HepG2 (cell line): ENCODE results near the gene TP73. TPM values are rescaled to one million over a fixed set of nuclear protein-coding genes. Genes with fewer than 3 reads are reported as not detected.

Source experiments
- ARNT2 ChIP-seq: sonication (generic); formaldehyde crosslinking; IDR thresholded peaks from 2 replicates; pipeline ENCODE4 v1.8.0; 2022; ENCODE audit warnings: mild to moderate bottlenecking, low read depth, missing genetic modification reagents, moderate library complexity
- CEBPG ChIP-seq: IDR thresholded peaks from 2 replicates; pipeline ENCODE4 v1.6.1; 2016
- DNMT1 ChIP-seq: sonication (generic); formaldehyde crosslinking; IDR thresholded peaks from 2 replicates; pipeline ENCODE4 v1.5.1; 2020; ENCODE audit warnings: mild to moderate bottlenecking, missing genetic modification reagents
- MAFG ChIP-seq: sonication (generic); formaldehyde crosslinking; IDR thresholded peaks from 2 replicates; pipeline ENCODE4 v1.5.1; 2020; ENCODE audit warnings: mild to moderate bottlenecking, missing genetic modification reagents
- MED1 ChIP-seq: sonication (generic); formaldehyde crosslinking; IDR thresholded peaks from 2 replicates; pipeline ENCODE4 v1.4.0; 2020; ENCODE audit warnings: missing genetic modification reagents
- MEIS2 ChIP-seq: sonication (generic); formaldehyde crosslinking; IDR thresholded peaks from 2 replicates; pipeline ENCODE4 v1.9.0; 2021; ENCODE audit warnings: mild to moderate bottlenecking, missing genetic modification reagents
- MXI1 ChIP-seq: IDR thresholded peaks from 3 replicates; pipeline ENCODE4 v1.6.1; 2012; ENCODE audit warnings: low read depth, low read length, inconsistent platforms, borderline replicate concordance
- NRL ChIP-seq: sonication (generic); formaldehyde crosslinking; IDR thresholded peaks from 2 replicates; pipeline ENCODE4 v1.5.0; 2020; ENCODE audit warnings: missing genetic modification reagents, mild to moderate bottlenecking, moderate library complexity, borderline replicate concordance
- RARG ChIP-seq: sonication (generic); formaldehyde crosslinking; IDR thresholded peaks from 2 replicates; pipeline ENCODE4 v1.4.0; 2020; ENCODE audit warnings: low read depth, mild to moderate bottlenecking, missing genetic modification reagents
- RFXAP ChIP-seq: sonication (generic); formaldehyde crosslinking; IDR thresholded peaks from 2 replicates; pipeline ENCODE4 v1.4.0; 2020; ENCODE audit warnings: missing genetic modification reagents, borderline replicate concordance
- SATB2 ChIP-seq: sonication (generic); formaldehyde crosslinking; IDR thresholded peaks from 2 replicates; pipeline ENCODE4 v1.5.0; 2020; ENCODE audit warnings: missing genetic modification reagents
- SP1 ChIP-seq, 2 experiments: fragments of 450-650 bp in 1 of 2; sonication (generic) in 1 of 2; formaldehyde crosslinking in 1 of 2; IDR thresholded peaks; 2 replicates each; pipeline versions ENCODE4 v1.4.0 to v1.6.1; 2016 to 2020; ENCODE audit warnings: missing genetic modification reagents in 1 of 2
- SP2 ChIP-seq: sonication (generic); formaldehyde crosslinking; IDR thresholded peaks from 2 replicates; pipeline ENCODE4 v1.5.1; 2020; ENCODE audit warnings: mild to moderate bottlenecking, missing genetic modification reagents
- polyA plus RNA-seq, 8 experiments: library from polyadenylated mRNA; depleted of rRNA in 3 of 8; stranded (reverse) in 7 of 8; unstranded in 1 of 8; fragments of >200 nt; fragmentation: Illumina TruSeq in 4 of 8; extraction: Trizol in 4 of 8; gene quantifications; 2 replicates each; pipeline versions ENCODE4 v1.2.1 to v1.2.3, GENCODE V29; 2011 to 2016; ENCODE audit warnings: low read depth in 4 of 8, missing spikeins in 1 of 8, mixed read lengths in 1 of 8; ENCODE audit not compliant: insufficient read depth in 1 of 8
- total RNA-seq, 5 experiments: library from RNA; depleted of rRNA; stranded (reverse); fragments of >200 nt; fragmentation: Illumina TruSeq; extraction: Trizol; gene quantifications; 2 replicates each; pipeline ENCODE4 v1.2.3, GENCODE V29; 2016; ENCODE audit warnings: low read depth in 1 of 5
- TF ChIP-seq, protein P1 (sequence below): sonication (generic); formaldehyde crosslinking; conservative IDR thresholded peaks from 2 replicates; pipeline ENCODE4 v1.4.0; 2020; ENCODE audit warnings: missing genetic modification reagents
- TF ChIP-seq, protein P2 (sequence below): sonication (generic); formaldehyde crosslinking; IDR thresholded peaks from 2 replicates; pipeline ENCODE4 v1.5.1; 2020; ENCODE audit warnings: missing genetic modification reagents, mild to moderate bottlenecking, borderline replicate concordance
- TF ChIP-seq, protein P3 (sequence below): sonication (generic); formaldehyde crosslinking; IDR thresholded peaks from 2 replicates; pipeline ENCODE4 v1.4.0; 2020; ENCODE audit warnings: missing genetic modification reagents
- TF ChIP-seq, protein P4 (sequence below): sonication (generic); formaldehyde crosslinking; IDR thresholded peaks from 2 replicates; pipeline ENCODE4 v1.4.0; 2020; ENCODE audit warnings: mild to moderate bottlenecking, missing genetic modification reagents, borderline replicate concordance
- TF ChIP-seq, protein P5 (sequence below): IDR thresholded peaks from 2 replicates; pipeline ENCODE4 v1.6.1; 2018; ENCODE audit warnings: missing genetic modification reagents, mild to moderate bottlenecking, missing compliant biosample characterization

The TP73 gene
- total and polyA plus RNA-seq, 2 of the 13 experiments (the other 11 are each of a cell fraction or from before 2014, with no cell fraction given) = 0.49 to 1.1 TPM

DNA sequence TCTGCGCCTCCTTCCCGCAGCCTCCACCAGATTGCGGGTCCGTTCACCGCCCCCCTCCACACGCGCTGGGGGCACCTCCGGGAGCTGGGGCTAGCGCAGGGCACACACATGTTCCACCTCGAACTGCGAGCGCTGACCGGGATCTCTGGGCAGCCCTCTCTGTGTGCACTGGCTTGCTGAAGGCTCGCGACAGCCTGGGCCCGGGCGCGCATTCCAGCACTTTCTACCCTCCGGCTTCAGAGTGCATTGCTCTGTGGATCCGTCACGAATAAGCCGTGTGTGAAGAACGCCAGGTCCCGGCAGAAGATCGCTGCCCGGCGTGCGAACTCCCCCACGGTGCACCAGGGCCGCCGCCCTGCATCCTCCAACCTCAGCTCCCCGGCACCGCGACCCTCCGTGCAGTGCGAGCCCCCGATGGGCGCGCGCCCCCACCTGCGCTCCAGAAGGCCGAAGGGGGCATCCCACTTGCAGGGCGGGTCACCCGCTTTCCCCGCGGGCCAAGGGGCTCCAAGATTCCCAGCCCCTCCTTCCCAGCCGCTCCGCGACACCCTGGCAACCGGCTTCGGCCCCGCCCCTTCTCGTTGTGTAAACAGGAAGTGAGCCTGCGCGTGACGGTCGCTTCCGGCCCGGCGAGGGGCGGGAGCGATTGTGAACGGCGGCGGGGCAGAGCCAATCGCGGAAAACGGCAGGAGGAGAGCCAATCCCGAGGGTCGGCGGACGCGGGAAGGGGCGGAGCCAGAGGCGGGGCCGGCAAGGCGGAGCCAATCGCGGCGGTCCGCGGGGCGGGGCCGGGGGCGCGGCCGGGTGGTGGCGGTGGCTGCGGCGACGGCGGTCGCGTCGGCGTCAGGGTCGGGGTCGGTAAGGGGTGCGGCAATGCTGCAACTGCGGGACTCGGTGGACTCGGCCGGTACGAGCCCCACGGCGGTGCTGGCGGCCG is 27.8 kb upstream of the TP73 start, which contains the start of gene TPRG1L (continued):
- TF ChIP-seq, protein P1, sequence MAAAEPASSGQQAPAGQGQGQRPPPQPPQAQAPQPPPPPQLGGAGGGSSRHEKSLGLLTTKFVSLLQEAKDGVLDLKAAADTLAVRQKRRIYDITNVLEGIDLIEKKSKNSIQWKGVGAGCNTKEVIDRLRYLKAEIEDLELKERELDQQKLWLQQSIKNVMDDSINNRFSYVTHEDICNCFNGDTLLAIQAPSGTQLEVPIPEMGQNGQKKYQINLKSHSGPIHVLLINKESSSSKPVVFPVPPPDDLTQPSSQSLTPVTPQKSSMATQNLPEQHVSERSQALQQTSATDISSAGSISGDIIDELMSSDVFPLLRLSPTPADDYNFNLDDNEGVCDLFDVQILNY (CRISPR knock-in tag) = peak; percentile 20; the same call in 1 of the 2 replicates
- TF ChIP-seq ARNT2 = peak; percentile 35; the same call in 1 of the 2 replicates
- TF ChIP-seq RFXAP (CRISPR knock-in tag) = peak; percentile 57; the same call in 1 of the 2 replicates
- TF ChIP-seq SP2 = peak; percentile 92
- TF ChIP-seq, protein P2, sequence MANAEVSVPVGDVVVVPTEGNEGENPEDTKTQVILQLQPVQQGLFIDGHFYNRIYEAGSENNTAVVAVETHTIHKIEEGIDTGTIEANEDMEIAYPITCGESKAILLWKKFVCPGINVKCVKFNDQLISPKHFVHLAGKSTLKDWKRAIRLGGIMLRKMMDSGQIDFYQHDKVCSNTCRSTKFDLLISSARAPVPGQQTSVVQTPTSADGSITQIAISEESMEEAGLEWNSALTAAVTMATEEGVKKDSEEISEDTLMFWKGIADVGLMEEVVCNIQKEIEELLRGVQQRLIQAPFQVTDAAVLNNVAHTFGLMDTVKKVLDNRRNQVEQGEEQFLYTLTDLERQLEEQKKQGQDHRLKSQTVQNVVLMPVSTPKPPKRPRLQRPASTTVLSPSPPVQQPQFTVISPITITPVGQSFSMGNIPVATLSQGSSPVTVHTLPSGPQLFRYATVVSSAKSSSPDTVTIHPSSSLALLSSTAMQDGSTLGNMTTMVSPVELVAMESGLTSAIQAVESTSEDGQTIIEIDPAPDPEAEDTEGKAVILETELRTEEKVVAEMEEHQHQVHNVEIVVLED (CRISPR knock-in tag) = peak; percentile 92
- TF ChIP-seq NRL (CRISPR knock-in tag) = peak; percentile 89
- 0 out of 2 replicates have a peak, but pooled peaks have one; percentile 15 for TF ChIP-seq CEBPG
- TF ChIP-seq RARG (CRISPR knock-in tag) = no peak
- TF ChIP-seq, protein P3, sequence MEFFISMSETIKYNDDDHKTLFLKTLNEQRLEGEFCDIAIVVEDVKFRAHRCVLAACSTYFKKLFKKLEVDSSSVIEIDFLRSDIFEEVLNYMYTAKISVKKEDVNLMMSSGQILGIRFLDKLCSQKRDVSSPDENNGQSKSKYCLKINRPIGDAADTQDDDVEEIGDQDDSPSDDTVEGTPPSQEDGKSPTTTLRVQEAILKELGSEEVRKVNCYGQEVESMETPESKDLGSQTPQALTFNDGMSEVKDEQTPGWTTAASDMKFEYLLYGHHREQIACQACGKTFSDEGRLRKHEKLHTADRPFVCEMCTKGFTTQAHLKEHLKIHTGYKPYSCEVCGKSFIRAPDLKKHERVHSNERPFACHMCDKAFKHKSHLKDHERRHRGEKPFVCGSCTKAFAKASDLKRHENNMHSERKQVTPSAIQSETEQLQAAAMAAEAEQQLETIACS = 0 out of 2 replicates have a peak, but pooled peaks have one; percentile 43
- TF ChIP-seq, protein P4, sequence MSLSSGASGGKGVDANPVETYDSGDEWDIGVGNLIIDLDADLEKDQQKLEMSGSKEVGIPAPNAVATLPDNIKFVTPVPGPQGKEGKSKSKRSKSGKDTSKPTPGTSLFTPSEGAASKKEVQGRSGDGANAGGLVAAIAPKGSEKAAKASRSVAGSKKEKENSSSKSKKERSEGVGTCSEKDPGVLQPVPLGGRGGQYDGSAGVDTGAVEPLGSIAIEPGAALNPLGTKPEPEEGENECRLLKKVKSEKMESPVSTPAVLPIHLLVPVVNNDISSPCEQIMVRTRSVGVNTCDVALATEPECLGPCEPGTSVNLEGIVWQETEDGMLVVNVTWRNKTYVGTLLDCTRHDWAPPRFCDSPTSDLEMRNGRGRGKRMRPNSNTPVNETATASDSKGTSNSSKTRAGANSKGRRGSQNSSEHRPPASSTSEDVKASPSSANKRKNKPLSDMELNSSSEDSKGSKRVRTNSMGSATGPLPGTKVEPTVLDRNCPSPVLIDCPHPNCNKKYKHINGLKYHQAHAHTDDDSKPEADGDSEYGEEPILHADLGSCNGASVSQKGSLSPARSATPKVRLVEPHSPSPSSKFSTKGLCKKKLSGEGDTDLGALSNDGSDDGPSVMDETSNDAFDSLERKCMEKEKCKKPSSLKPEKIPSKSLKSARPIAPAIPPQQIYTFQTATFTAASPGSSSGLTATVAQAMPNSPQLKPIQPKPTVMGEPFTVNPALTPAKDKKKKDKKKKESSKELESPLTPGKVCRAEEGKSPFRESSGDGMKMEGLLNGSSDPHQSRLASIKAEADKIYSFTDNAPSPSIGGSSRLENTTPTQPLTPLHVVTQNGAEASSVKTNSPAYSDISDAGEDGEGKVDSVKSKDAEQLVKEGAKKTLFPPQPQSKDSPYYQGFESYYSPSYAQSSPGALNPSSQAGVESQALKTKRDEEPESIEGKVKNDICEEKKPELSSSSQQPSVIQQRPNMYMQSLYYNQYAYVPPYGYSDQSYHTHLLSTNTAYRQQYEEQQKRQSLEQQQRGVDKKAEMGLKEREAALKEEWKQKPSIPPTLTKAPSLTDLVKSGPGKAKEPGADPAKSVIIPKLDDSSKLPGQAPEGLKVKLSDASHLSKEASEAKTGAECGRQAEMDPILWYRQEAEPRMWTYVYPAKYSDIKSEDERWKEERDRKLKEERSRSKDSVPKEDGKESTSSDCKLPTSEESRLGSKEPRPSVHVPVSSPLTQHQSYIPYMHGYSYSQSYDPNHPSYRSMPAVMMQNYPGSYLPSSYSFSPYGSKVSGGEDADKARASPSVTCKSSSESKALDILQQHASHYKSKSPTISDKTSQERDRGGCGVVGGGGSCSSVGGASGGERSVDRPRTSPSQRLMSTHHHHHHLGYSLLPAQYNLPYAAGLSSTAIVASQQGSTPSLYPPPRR = no peak
- TF ChIP-seq MXI1 = peak; percentile 75; the same call in 1 of the 3 replicates
- no peak for TF ChIP-seq MAFG (CRISPR knock-in tag)
- peak; percentile 72; the same call in 1 of the 2 replicates for TF ChIP-seq SP1 (IDR thresholded peaks at IDR 0.05)
- TF ChIP-seq SP1 (CRISPR knock-in tag; IDR thresholded peaks at IDR 0.05) = peak; percentile 92
- TF ChIP-seq DNMT1 (CRISPR knock-in tag) = 0 out of 2 replicates have a peak, but pooled peaks have one; percentile 43
- TF ChIP-seq, protein P5, sequence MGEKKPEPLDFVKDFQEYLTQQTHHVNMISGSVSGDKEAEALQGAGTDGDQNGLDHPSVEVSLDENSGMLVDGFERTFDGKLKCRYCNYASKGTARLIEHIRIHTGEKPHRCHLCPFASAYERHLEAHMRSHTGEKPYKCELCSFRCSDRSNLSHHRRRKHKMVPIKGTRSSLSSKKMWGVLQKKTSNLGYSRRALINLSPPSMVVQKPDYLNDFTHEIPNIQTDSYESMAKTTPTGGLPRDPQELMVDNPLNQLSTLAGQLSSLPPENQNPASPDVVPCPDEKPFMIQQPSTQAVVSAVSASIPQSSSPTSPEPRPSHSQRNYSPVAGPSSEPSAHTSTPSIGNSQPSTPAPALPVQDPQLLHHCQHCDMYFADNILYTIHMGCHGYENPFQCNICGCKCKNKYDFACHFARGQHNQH = peak; percentile 66; the same call in 1 of the 2 replicates
- peak; percentile 21; the same call in 1 of the 2 replicates for TF ChIP-seq MEIS2 (CRISPR knock-in tag)
- no peak for TF ChIP-seq SATB2 (CRISPR knock-in tag)
- peak; percentile 32; the same call in 1 of the 2 replicates for TF ChIP-seq MED1 (CRISPR knock-in tag)
